ENCODE data around the gene LRP8.

Gene LRP8

GRCh38 chr1:53341521-53341895 lies 13.6 kb upstream of the LRP8 start:
- no peak for DNase-seq (ENCODE audit: insufficient read length, low spot score)
- no peak for FAIRE-seq

DNA sequence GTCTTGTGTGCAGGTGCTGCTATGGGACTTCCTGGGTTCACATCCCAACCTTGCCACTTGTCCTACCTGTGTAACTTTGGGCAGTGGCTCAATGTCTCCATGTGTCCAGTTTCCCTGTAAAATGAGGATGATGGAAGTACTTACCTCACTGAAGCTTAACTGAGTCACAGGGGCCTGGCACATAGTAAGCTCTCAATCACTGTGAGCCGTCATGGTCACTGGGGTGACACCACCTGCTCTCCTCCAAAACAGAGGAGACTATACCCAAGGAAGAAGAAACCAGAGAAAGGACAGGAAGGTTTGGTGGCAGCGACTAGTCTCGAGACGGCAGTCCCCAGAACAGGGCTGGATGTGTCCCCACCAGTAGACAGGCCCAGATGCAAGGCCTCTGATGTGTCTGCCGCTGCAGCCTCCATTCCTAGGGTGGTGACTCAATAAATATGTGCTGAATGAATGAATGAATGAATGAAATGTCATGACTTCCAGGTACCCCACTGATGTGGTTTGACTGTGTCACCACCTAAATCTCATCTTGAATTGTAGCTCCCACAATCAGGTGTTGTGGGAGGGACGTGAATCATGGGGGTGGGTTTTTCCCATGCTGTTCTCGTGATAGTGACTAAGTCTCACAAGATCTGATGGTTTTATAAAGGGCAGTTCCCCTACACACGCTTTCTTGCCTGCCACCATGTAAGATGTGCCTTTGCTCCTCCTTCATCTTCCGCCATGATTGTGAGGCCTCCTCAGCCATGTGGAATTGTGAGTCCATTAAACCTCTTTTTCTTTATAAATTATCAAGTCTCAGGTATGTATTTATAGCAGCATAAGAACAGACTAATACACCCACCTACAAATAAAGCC lies 13.0 kb upstream of the LRP8 start:
- DNase-seq (ENCODE audit: insufficient read length, low spot score) = no peak
- FAIRE-seq = no peak

GRCh38 chr1:53339736-53340635 lies 12.1 kb upstream of the LRP8 start:
- FAIRE-seq (no peak), DNase-seq (ENCODE audit: insufficient read length, low spot score) (no peak)

DNA sequence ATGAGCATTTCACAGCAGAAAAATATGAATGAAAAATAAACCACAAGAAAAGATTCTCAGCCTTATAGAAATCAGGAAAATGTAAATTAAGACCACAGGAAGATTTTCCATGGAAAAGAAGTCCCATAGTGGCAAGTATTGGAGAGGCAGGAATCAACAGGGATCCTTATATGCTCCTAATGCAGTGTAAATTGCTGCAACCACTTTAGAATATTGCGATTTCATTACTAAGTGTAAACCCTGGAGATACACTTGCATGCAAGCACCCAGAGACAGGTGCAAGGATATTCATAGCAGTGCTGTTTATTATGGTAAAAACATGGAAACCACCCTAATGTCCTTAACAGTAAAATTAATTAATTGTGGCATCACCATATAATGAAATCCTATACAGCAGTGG lies 10.6 kb upstream of the LRP8 start:
- no peak for DNase-seq (ENCODE audit: insufficient read length, low spot score)
- FAIRE-seq = no peak

- no peak for DNase-seq (ENCODE audit: insufficient read length, low spot score)
- no peak for FAIRE-seq
Observed at GRCh38 chr1:53337499-53337898, 9.6 kb upstream of the LRP8 start.

DNA sequence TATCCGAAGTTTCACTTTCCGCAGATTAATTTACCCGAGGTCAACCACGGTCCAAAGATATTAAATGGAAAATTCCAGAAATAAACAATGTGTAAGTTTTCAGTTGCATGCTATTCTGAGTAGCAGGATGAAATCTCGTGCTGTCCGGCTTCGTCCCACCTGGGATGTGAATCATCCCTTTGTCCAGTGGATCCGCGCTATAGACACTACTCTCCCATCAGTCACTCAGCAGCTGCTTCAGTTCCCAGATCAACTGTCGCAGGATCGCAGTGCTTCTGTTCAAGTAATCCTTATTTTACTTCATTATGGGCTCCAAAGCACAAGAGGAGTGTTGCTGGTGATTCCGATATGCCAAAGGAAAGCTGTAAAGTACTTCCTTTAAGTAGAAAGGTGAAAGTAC lies 8.3 kb upstream of the LRP8 start:
- DNase-seq (ENCODE audit: insufficient read length, low spot score) = no peak
- FAIRE-seq = no peak

DNA sequence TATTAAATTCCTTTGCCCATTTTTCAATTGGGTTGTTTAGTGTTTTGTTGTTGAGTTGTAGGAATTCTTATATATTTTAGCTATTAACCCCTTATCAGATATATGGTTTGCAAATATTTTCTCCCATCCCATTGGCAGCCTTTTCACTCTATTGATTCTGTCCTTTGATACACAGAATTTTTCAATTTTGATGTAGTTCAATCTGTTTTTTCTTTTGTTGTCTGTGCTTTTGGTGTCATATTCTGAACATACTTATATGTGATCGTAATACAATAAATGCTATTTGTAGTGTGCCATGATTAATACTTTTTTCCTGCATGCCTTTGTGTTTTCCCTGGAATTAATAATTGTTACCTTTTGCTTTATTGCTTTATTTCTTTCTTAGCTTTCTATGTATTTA lies 7.8 kb upstream of the LRP8 start:
- no peak for FAIRE-seq
- no peak for DNase-seq (ENCODE audit: insufficient read length, low spot score)

- FAIRE-seq = peak; percentile 23
Observed at GRCh38 chr1:53334781-53335180, 6.9 kb upstream of the LRP8 start.

GRCh38 chr1:53334312-53334711 lies 6.4 kb upstream of the LRP8 start:
- no peak for FAIRE-seq
- DNase-seq (ENCODE audit: insufficient read length, low spot score) = no peak

More at GRCh38 chr1:53334781-53335180, 6.9 kb upstream of the LRP8 start:
- DNase-seq (ENCODE audit: insufficient read length, low spot score) = no peak

GRCh38 chr1:53332833-53333232 lies 5.0 kb upstream of the LRP8 start:
- no peak for FAIRE-seq

GRCh38 chr1:53332186-53332564 lies 4.3 kb upstream of the LRP8 start:
- no peak for DNase-seq (ENCODE audit: insufficient read length, low spot score)
- no peak for FAIRE-seq

More at GRCh38 chr1:53332833-53333232, 5.0 kb upstream of the LRP8 start:
- DNase-seq (ENCODE audit: insufficient read length, low spot score) = no peak

DNA sequence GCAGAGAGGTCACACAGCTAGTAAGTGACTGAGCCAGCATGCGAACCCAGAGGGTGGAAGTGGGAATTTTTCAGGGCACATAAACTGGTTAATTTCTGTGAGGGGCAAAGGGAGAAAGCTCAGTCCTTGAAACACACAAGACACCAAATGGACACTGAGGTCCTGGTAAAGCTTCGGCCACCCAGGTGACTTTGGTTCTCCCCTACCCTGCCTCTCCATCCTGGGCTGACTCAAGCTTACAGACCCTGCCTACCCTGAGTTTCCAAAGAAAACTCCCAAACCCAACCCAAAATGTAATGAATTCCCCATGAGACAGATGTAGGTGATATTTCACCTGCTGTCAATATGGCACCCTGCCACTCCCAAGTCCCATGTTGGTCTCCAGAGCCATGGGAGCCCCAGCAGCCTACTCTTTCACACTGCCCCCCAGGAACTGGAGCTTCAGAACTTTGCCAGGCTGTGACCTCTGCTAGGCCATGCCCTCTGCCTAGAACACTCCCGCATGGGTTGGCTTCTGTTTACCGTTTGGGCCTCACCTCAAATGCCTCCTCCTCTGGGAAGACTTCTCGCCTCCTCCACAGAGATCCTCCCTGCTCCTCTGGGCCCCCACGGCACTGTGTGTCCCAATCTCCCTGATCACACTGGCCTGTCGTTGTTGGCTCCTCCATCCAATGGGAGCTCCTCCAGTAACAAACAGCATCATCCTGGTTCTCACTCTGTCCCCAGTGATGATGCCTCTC lies 3.7 kb upstream of the LRP8 start:
- DNase-seq (ENCODE audit: insufficient read length, low spot score) (no peak), FAIRE-seq (no peak)

- FAIRE-seq = no peak
- DNase-seq (ENCODE audit: insufficient read length, low spot score) = no peak
Observed at GRCh38 chr1:53330819-53331218, 2.9 kb upstream of the LRP8 start.

DNA sequence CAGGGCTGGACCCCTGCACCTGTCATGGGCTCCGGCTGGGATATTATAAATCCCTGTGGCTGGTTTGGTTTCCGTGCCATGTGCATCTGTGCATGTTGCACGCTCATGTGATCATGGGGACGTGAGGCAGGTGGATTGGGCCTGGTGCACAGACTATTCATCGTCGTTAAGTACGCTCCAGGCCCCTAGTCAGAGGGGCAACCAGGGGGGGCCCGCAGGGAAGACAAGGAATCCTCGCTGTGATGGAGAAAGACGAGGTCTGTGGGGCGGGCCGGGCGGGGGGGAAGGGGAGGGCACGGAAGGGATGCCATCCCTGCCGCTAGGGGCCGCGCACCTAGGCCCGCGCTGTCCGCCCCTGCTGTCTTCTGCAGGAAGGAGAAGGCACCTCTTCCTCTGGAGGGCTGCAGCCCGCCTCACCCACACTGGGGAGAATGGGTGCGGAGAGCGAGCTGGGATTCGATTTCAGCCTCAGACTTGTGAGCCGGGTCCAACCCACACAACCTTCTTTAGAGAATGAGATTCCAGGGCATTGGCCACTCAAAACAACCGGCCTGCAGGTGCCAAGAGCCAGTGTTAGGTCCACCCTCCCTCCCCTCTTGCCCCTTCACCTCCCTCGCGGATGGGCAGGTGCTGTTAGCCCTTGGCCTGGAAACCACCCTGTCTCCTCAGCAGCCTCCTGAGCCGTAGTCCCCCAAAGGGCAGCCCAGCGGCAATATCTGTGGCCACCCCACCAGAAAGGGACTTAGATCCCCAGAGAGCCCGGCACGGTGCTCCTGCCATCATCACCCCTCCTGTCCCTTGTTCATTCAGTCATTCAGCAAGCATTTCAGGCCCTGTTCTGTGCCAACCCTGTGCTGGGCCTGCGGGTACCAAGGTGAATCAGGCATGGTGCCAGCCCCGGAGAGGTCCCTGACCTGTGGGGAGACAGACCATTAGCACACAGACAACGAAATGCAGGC lies 950 bp upstream of the LRP8 start:
- DNase-seq (ENCODE audit: insufficient read length, low spot score) = no peak

DNA sequence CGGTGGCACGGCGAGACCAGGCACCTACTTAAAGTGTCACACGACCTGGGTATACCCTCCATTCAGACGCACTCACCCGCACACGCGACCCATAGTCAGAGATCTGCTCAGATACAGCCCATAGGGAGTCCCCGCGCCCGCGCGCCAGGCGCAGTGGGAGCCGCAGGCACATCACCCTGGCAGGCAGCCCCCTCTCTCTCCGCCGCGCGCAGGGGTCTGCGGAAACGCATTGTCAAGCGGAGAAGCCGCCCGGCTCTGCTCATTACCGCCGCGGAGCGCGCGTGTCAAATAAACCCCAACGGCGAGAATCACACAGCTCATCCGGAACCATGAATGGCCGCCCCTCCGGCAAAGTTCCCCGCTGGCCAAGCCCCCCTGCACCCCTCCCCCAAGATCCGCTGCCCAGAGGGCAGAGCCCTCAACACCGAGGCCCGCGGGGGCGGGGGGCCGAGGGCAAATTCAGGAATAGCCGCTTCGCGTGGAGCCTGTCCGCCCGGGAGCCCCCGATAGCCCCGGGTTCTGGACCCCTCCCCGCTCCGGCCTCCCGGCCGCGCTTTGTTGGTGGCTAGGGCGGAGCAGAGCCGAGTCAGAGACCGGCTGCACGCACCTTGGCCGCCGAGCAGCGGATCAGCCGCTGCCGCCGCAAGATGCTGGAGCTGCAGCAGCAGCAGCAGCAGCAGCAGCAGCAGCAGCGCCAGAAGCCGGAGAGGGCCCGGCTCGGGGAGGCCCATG lies 522 bp downstream of the LRP8 start:
- FAIRE-seq (peak; percentile 67), DNase-seq (ENCODE audit: insufficient read length, low spot score) (peak; percentile 53)

More for the DNA sequence above, 950 bp upstream of the LRP8 start:
- no peak for FAIRE-seq

- DNase-seq (ENCODE audit: insufficient read length, low spot score) (peak; percentile 52), FAIRE-seq (no peak)
Observed at GRCh38 chr1:53326598-53327181, 1.2 kb downstream of the LRP8 start.

- FAIRE-seq = peak; percentile 93
- DNase-seq (ENCODE audit: insufficient read length, low spot score) = peak; percentile 94
Observed at GRCh38 chr1:53326088-53326597, 1.7 kb downstream of the LRP8 start.

DNA sequence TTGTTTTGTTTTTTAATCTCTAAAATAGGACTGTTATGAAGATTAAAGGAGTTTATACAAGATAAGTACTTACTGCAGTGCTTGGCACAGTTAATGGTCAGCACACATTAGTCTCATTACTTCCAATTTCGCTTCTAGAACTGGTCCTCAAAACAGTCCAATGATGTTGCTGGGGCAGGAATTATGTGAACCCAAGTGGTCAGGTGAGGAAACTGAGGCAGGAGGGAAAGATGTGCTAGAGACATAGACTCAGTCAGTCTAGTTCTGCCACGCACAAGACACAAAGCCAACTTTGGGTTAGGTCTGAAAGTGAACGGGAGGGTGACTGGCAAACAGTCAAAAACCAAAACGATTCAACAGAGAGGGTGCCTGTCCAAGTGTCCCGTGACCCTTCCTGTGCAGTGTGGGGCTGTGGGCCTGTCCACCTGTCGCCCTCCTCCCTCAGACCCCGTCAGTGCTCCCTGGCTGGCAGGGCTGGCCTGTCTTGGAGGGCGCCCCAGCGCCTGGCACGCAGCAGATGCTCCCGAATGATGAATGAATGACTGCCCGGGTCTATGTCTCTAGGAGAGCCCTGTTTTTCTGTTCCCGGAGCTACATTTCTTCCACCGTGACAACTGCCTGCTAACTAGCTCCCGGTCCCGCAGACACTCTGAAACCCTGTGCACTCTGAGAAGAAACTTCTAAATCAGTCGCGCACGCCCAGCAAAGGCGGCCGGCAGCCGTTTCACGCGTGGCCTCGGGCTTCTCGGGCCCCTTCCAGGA lies 2.4 kb downstream of the LRP8 start:
- no peak for DNase-seq (ENCODE audit: insufficient read length, low spot score)
- FAIRE-seq = peak; percentile 21
